HG03442 (cell line): Measurements from ENCODE around the gene MCUB.
"Not testable (repeated sequence)": the region's sequence is repeated elsewhere in the genome, so short reads cannot be mapped to it uniquely, and the experiment has no call there.

Experiments used
- ATAC-seq: cut with Tn5 transposase; IDR thresholded peaks from one replicate; pipeline ENCODE4 v1.9.1; 2021; ENCODE audit warnings: mild to moderate bottlenecking, moderate library complexity; ENCODE audit not compliant: unreplicated experiment

MCUB gene

GRCh38 chr4:109559983-109560686, at the start of gene MCUB:
TSS of gene MCUB (plus strand) at chr4:109560246. CDS start at chr4:109560338, 92 bp downstream.
- ATAC-seq: peak; percentile 92

GRCh38 chr4:109510687-109511086, 49.4 kb upstream of the MCUB start:
- no peak for ATAC-seq

- ATAC-seq: no peak
Measured at GRCh38 chr4:109511414-109511813, 48.6 kb upstream of the MCUB start.

GRCh38 chr4:109513368-109513767, 46.7 kb upstream of the MCUB start:
- ATAC-seq: not testable (repeated sequence)

- no peak for ATAC-seq
Measured at GRCh38 chr4:109532182-109532581, 27.9 kb upstream of the MCUB start.

- no peak for ATAC-seq
Measured at GRCh38 chr4:109545401-109545800, 14.6 kb upstream of the MCUB start.

- no peak for ATAC-seq
Measured at GRCh38 chr4:109547394-109547793, 12.7 kb upstream of the MCUB start.

GRCh38 chr4:109548655-109549054, 11.4 kb upstream of the MCUB start:
- no peak for ATAC-seq

GRCh38 chr4:109552237-109552636, 7.8 kb upstream of the MCUB start:
- ATAC-seq: no peak

GRCh38 chr4:109553130-109553529, 6.9 kb upstream of the MCUB start:
- ATAC-seq: no peak

GRCh38 chr4:109554971-109555370, 5.1 kb upstream of the MCUB start:
- ATAC-seq: no peak

GRCh38 chr4:109557433-109557832, 2.6 kb upstream of the MCUB start:
- ATAC-seq: no peak

- ATAC-seq: not testable (repeated sequence)
Measured at GRCh38 chr4:109558095-109558494, 2.0 kb upstream of the MCUB start.

GRCh38 chr4:109559625-109559982, 442 bp upstream of the MCUB start:
- ATAC-seq: peak; percentile 20

- ATAC-seq: peak; percentile 57
Measured at GRCh38 chr4:109560687-109561461, 828 bp downstream of the MCUB start.

- no peak for ATAC-seq
Measured at GRCh38 chr4:109562457-109563239, 2.6 kb downstream of the MCUB start.

GRCh38 chr4:109571494-109571893, 11.4 kb downstream of the MCUB start:
- no peak for ATAC-seq

GRCh38 chr4:109572154-109572553, 12.1 kb downstream of the MCUB start:
- no peak for ATAC-seq

GRCh38 chr4:109574443-109574850, 14.4 kb downstream of the MCUB start:
- no peak for ATAC-seq

GRCh38 chr4:109574931-109575804, 15.1 kb downstream of the MCUB start:
- no peak for ATAC-seq

- ATAC-seq: no peak
Measured at GRCh38 chr4:109576462-109576861, 16.4 kb downstream of the MCUB start.
